Measurements from ENCODE around the gene KCNF1. TPM values are rescaled to one million over a fixed set of nuclear protein-coding genes. Genes with fewer than 3 reads are reported as not detected.

Gene KCNF1
- total RNA-seq, 1 donor from 2014 or later: 8.4 TPM

GRCh38 chr2:10890706-10891270 is 20.9 kb upstream of the KCNF1 start:
- Mint-ChIP-seq H3K27me3 (ENCODE audit: unreplicated experiment) (peaks cover 2% of the 10 kb centered on the region), H3K9me3 (ENCODE audit: unreplicated experiment) (no peaks in the 10 kb centered on the region), H3K36me3 (ENCODE audit: low read depth, unreplicated experiment) (no peaks in the 10 kb centered on the region), H3K27ac (ENCODE audit: unreplicated experiment) (no peak overlapping the region), H3K4me1 (ENCODE audit: unreplicated experiment) (peaks cover 4% of the 10 kb centered on the region), H3K4me3 (ENCODE audit: unreplicated experiment) (no peak overlapping the region)
- no peak for TF ChIP-seq CTCF (IDR thresholded peaks at IDR 0.05; ENCODE audit: unreplicated experiment)
- DNase-seq (ENCODE audit: low spot score): no peak

- H3K9me3 Mint-ChIP-seq (ENCODE audit: unreplicated experiment): no peaks in the 10 kb centered on the region
- no peak for DNase-seq (ENCODE audit: low spot score)
- no peak overlapping the region for H3K4me3 Mint-ChIP-seq (ENCODE audit: unreplicated experiment)
- H3K27me3 Mint-ChIP-seq (ENCODE audit: unreplicated experiment): peaks cover 2% of the 10 kb centered on the region
- peaks cover 4% of the 10 kb centered on the region for H3K4me1 Mint-ChIP-seq (ENCODE audit: unreplicated experiment)
- no peaks in the 10 kb centered on the region for H3K36me3 Mint-ChIP-seq (ENCODE audit: low read depth, unreplicated experiment)
- no peak overlapping the region for H3K27ac Mint-ChIP-seq (ENCODE audit: unreplicated experiment)
- no peak for TF ChIP-seq CTCF (IDR thresholded peaks at IDR 0.05; ENCODE audit: unreplicated experiment)
Measured at GRCh38 chr2:10891390-10891789, 20.3 kb upstream of the KCNF1 start.

- peaks cover 4% of the 10 kb centered on the region for H3K4me1 Mint-ChIP-seq (ENCODE audit: unreplicated experiment)
- peaks cover 2% of the 10 kb centered on the region for H3K27me3 Mint-ChIP-seq (ENCODE audit: unreplicated experiment)
Measured at GRCh38 chr2:10891848-10892247, 19.9 kb upstream of the KCNF1 start.

GRCh38 chr2:10892316-10892715 is 19.4 kb upstream of the KCNF1 start:
- H3K36me3 Mint-ChIP-seq (ENCODE audit: low read depth, unreplicated experiment): no peaks in the 10 kb centered on the region
- peaks cover 4% of the 10 kb centered on the region for H3K4me1 Mint-ChIP-seq (ENCODE audit: unreplicated experiment)
- H3K9me3 Mint-ChIP-seq (ENCODE audit: unreplicated experiment): no peaks in the 10 kb centered on the region
- no peak overlapping the region for H3K27ac Mint-ChIP-seq (ENCODE audit: unreplicated experiment)
- no peak overlapping the region for H3K4me3 Mint-ChIP-seq (ENCODE audit: unreplicated experiment)
- H3K27me3 Mint-ChIP-seq (ENCODE audit: unreplicated experiment): peaks cover 2% of the 10 kb centered on the region
- no peak for TF ChIP-seq CTCF (IDR thresholded peaks at IDR 0.05; ENCODE audit: unreplicated experiment)
- no peak for DNase-seq (ENCODE audit: low spot score)

More at GRCh38 chr2:10891848-10892247, 19.9 kb upstream of the KCNF1 start:
- Mint-ChIP-seq H3K9me3 (ENCODE audit: unreplicated experiment) (no peaks in the 10 kb centered on the region), H3K27ac (ENCODE audit: unreplicated experiment) (no peak overlapping the region), H3K36me3 (ENCODE audit: low read depth, unreplicated experiment) (no peaks in the 10 kb centered on the region), H3K4me3 (ENCODE audit: unreplicated experiment) (no peak overlapping the region)
- no peak for DNase-seq (ENCODE audit: low spot score)
- no peak for TF ChIP-seq CTCF (IDR thresholded peaks at IDR 0.05; ENCODE audit: unreplicated experiment)

- no peak for DNase-seq (ENCODE audit: low spot score)
- Mint-ChIP-seq H3K36me3 (ENCODE audit: low read depth, unreplicated experiment) (no peaks in the 10 kb centered on the region), H3K27me3 (ENCODE audit: unreplicated experiment) (peaks cover 2% of the 10 kb centered on the region), H3K4me3 (ENCODE audit: unreplicated experiment) (no peak overlapping the region), H3K27ac (ENCODE audit: unreplicated experiment) (no peak overlapping the region), H3K4me1 (ENCODE audit: unreplicated experiment) (peaks cover 4% of the 10 kb centered on the region), H3K9me3 (ENCODE audit: unreplicated experiment) (no peaks in the 10 kb centered on the region)
- no peak for TF ChIP-seq CTCF (IDR thresholded peaks at IDR 0.05; ENCODE audit: unreplicated experiment)
Measured at GRCh38 chr2:10892796-10893350, 18.9 kb upstream of the KCNF1 start.

Data from endothelial cell (in vitro differentiated cells).